ENCODE data around the gene KXD1. TPM values are rescaled to one million over a fixed set of nuclear protein-coding genes. Genes with fewer than 3 reads are reported as not detected.

KXD1 gene
- total RNA-seq, 2 donors from 2014 or later, result 108 to 115 TPM

- H3K27me3 Mint-ChIP-seq (ENCODE audit: insufficient read depth), result peaks cover 1% of the 10 kb centered on the region
- Histone ChIP-seq H3K27ac (ENCODE audit: low read depth, low read length) (no peak overlapping the region), H3K36me3 (ENCODE audit: control insufficient read depth, insufficient read depth, low read length) (no peaks in the 10 kb centered on the region), H3K27me3 (ENCODE audit: control insufficient read depth, insufficient read depth, low read length, poor library complexity, severe bottlenecking) (no peaks in the 10 kb centered on the region), H3K4me1 (ENCODE audit: control insufficient read depth, insufficient read depth, low read length) (no peaks in the 10 kb centered on the region), H3K4me3 (ENCODE audit: low read length) (no peak overlapping the region), H3K9me3 (ENCODE audit: control insufficient read depth, low read length) (no peaks in the 10 kb centered on the region), H3K9ac (ENCODE audit: extremely low read depth, low read length, poor library complexity, severe bottlenecking) (no peak overlapping the region)
- no peaks in the 10 kb centered on the region for H3K36me3 Mint-ChIP-seq (ENCODE audit: low read depth)
- WGBS, 2 experiments (ENCODE audit: insufficient coverage in 1 of 2, insufficient read length in 1 of 2), result 89 to 98% methylated on average over 3 to 4 of the region's 4 CpGs
- no peak for TF ChIP-seq CTCF (conservative IDR thresholded peaks at IDR 0.05)
- H3K4me3 Mint-ChIP-seq, result no peak overlapping the region
- peaks cover 32% of the 10 kb centered on the region for H3K4me1 Mint-ChIP-seq
- no peak for DNase-seq
- no peak overlapping the region for H3K27ac Mint-ChIP-seq
- no peaks in the 10 kb centered on the region for H3K9me3 Mint-ChIP-seq
These were observed 40.1 kb upstream of the KXD1 start for GRCh38 chr19:18517606-18518005.

GRCh38 chr19:18518639-18519038, 39.0 kb upstream of the KXD1 start:
- H3K4me1 ChIP-seq (ENCODE audit: control insufficient read depth, insufficient read depth, low read length), result no peaks in the 10 kb centered on the region
- no peak overlapping the region for H3K27ac Mint-ChIP-seq
- H3K9ac ChIP-seq (ENCODE audit: extremely low read depth, low read length, poor library complexity, severe bottlenecking), result no peak overlapping the region
- no peak overlapping the region for H3K4me3 Mint-ChIP-seq
- WGBS, 2 experiments (ENCODE audit: insufficient coverage in 1 of 2, insufficient read length in 1 of 2), result 96 to 98% methylated on average over 9 of the region's 9 CpGs
- H3K9me3 Mint-ChIP-seq, result no peaks in the 10 kb centered on the region
- H3K36me3 Mint-ChIP-seq (ENCODE audit: low read depth), result no peaks in the 10 kb centered on the region
- DNase-seq, result no peak
- H3K27me3 ChIP-seq (ENCODE audit: control insufficient read depth, insufficient read depth, low read length, poor library complexity, severe bottlenecking), result no peaks in the 10 kb centered on the region
- H3K36me3 ChIP-seq (ENCODE audit: control insufficient read depth, insufficient read depth, low read length), result no peaks in the 10 kb centered on the region
- no peak overlapping the region for H3K27ac ChIP-seq (ENCODE audit: low read depth, low read length)
- TF ChIP-seq CTCF (conservative IDR thresholded peaks at IDR 0.05), result no peak
- H3K27me3 Mint-ChIP-seq (ENCODE audit: insufficient read depth), result peaks cover 1% of the 10 kb centered on the region
- H3K4me1 Mint-ChIP-seq, result peaks cover 32% of the 10 kb centered on the region
- no peak overlapping the region for H3K4me3 ChIP-seq (ENCODE audit: low read length)
- no peaks in the 10 kb centered on the region for H3K9me3 ChIP-seq (ENCODE audit: control insufficient read depth, low read length)

GRCh38 chr19:18519962-18520847, 37.5 kb upstream of the KXD1 start:
- Mint-ChIP-seq H3K36me3 (ENCODE audit: low read depth) (no peaks in the 10 kb centered on the region), H3K4me3 (peak overlapping the region; percentile 91), H3K27me3 (ENCODE audit: insufficient read depth) (peaks cover 1% of the 10 kb centered on the region), H3K9me3 (no peaks in the 10 kb centered on the region), H3K27ac (peak overlapping the region; percentile 92), H3K4me1 (peaks cover 24% of the 10 kb centered on the region)
- 23 to 39% methylated on average over 9 to 19 of the region's 22 CpGs for WGBS, 2 experiments (ENCODE audit: insufficient coverage in 1 of 2, insufficient read length in 1 of 2)
- peak overlapping the region; percentile 96 for H3K9ac ChIP-seq (ENCODE audit: extremely low read depth, low read length, poor library complexity, severe bottlenecking)
- H3K4me1 ChIP-seq (ENCODE audit: control insufficient read depth, insufficient read depth, low read length), result no peaks in the 10 kb centered on the region
- H3K27me3 ChIP-seq (ENCODE audit: control insufficient read depth, insufficient read depth, low read length, poor library complexity, severe bottlenecking), result no peaks in the 10 kb centered on the region
- peak; percentile 83 for TF ChIP-seq CTCF (conservative IDR thresholded peaks at IDR 0.05)
- no peaks in the 10 kb centered on the region for H3K9me3 ChIP-seq (ENCODE audit: control insufficient read depth, low read length)
- H3K27ac ChIP-seq (ENCODE audit: low read depth, low read length), result no peak overlapping the region
- peak; percentile 88 for DNase-seq
- H3K36me3 ChIP-seq (ENCODE audit: control insufficient read depth, insufficient read depth, low read length), result no peaks in the 10 kb centered on the region
- H3K4me3 ChIP-seq (ENCODE audit: low read length), result peak overlapping the region; percentile 95

Measured in endodermal cell (in vitro differentiated cells).